PC-9 (cell line): ENCODE data around the gene TMEM132D. TPM values are rescaled to one million over a fixed set of nuclear protein-coding genes. Genes with fewer than 3 reads are reported as not detected.

Source experiments
- BruUV-seq: library from RNA; stranded (reverse); fragments of 400-500 nt; replicated peaks from 2 replicates; lab custom pipeline; 2021; lab: Mats Ljungman, UMichigan
- CTCF ChIA-PET: fragments of 300-600 bp; sonication (Branson Sonifier 250); formaldehyde crosslinking; loops from one replicate; lab custom pipeline; 2022; ENCODE audit warnings: antibody characterized with exemption; lab: Charles Lee
- POLR2A ChIA-PET: fragments of 300-600 bp; sonication (Branson Sonifier 250); formaldehyde crosslinking; loops from one replicate; lab custom pipeline; 2022; ENCODE audit warnings: antibody characterized with exemption; ENCODE audit not compliant: unreplicated experiment; lab: Charles Lee
- DNase-seq, 2 experiments: peaks; one replicate each; pipeline versions ENCODE4 v3.0.0 to v3.0.0-alpha.2; 2015 to 2022; ENCODE audit warnings: mixed read lengths in 1 of 2
- H2AFZ ChIP-seq: fragments of 200-600 bp; sonication (generic); 2 replicates; pipeline ENCODE4 v1.8.1; 2017; ENCODE audit warnings: antibody characterized with exemption
- H3F3A ChIP-seq: fragments of 200-600 bp; sonication (generic); 2 replicates; pipeline ENCODE4 v1.8.1; 2017; ENCODE audit warnings: antibody characterized with exemption, mild to moderate bottlenecking, low read depth; ENCODE audit not compliant: insufficient read depth
- H3K27ac ChIP-seq: fragments of 200-600 bp; sonication (generic); 2 replicates; pipeline ENCODE4 v1.6.1; 2016; ENCODE audit warnings: mixed run types
- H3K27me3 ChIP-seq: fragments of 200-600 bp; sonication (generic); 2 replicates; pipeline ENCODE4 v1.6.1; 2016; ENCODE audit warnings: low read depth, mixed run types; ENCODE audit not compliant: insufficient read depth
- H3K36me3 ChIP-seq: fragments of 200-600 bp; sonication (generic); 2 replicates; pipeline ENCODE4 v1.6.1; 2016; ENCODE audit warnings: low read depth, mixed run types
- H3K4me1 ChIP-seq: fragments of 200-600 bp; sonication (generic); replicated peaks from 2 replicates; pipeline ENCODE4 v1.6.1; 2016; ENCODE audit warnings: mixed run types; ENCODE audit not compliant: insufficient read depth
- H3K4me2 ChIP-seq: fragments of 200-600 bp; sonication (generic); 2 replicates; pipeline ENCODE4 v1.6.1; 2017; ENCODE audit warnings: mixed run types
- H3K4me3 ChIP-seq: fragments of 200-600 bp; sonication (generic); 2 replicates; pipeline ENCODE4 v1.6.1; 2016; ENCODE audit warnings: mixed run types
- H3K79me2 ChIP-seq: fragments of 200-600 bp; sonication (generic); 2 replicates; pipeline ENCODE4 v1.6.1; 2017; ENCODE audit warnings: low read depth, mixed run types
- H3K9me2 ChIP-seq: fragments of 200-600 bp; sonication (generic); 2 replicates; pipeline ENCODE4 v1.8.1; 2017; ENCODE audit warnings: mild to moderate bottlenecking; ENCODE audit not compliant: insufficient read depth
- H3K9me3 ChIP-seq: fragments of 200-600 bp; sonication (generic); 2 replicates; pipeline ENCODE4 v1.8.1; 2016; ENCODE audit warnings: low read depth; ENCODE audit not compliant: insufficient read depth
- H4K20me1 ChIP-seq: fragments of 200-600 bp; sonication (generic); 2 replicates; pipeline ENCODE4 v1.8.1; 2017; ENCODE audit not compliant: insufficient read depth
- CTCF ChIP-seq: fragments of 200-600 bp; sonication (generic); conservative IDR thresholded peaks from 2 replicates; pipeline ENCODE4 v1.6.1; 2017; ENCODE audit warnings: mixed run types, antibody characterized with exemption, mild to moderate bottlenecking, moderate library complexity
- EZH2 ChIP-seq: fragments of 200-600 bp; sonication (generic); IDR thresholded peaks from 2 replicates; pipeline ENCODE4 v1.8.0; 2017; ENCODE audit warnings: antibody characterized with exemption, low read depth
- intact Hi-C: fragments of 100-400 bp; cut with micrococcal nuclease; formaldehyde crosslinking; loops from one replicate; pipeline ENCODE4 v1.10.0; 2022; ENCODE audit not compliant: unreplicated experiment
- total RNA-seq: library from RNA; stranded (reverse); gene quantifications from 2 replicates; pipeline ENCODE4 v1.2.3, GENCODE V29; 2021

TMEM132D gene
- total RNA-seq, 1 experiment from 2014 or later, result not detected

DNA sequence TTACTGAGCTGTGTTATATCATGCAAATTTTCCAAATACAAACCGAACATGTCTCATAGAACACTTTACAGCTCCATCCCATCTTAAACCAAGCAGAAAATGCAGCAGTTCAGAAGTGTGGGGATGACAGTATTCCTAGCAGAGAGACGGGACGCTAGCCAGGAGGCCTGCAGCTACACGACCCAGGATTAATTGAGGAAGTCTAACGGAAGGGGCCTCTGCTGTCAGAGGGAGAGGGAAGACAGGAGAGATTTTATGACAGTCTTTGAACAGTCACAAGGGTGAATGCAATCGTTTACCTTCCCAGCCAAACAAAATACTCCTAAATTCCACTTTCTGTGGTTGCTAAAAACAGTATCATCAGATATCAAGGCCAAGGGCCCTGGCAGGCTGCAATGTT is 261.9 kb downstream of the TMEM132D start:
- BruUV-seq, result no TSS peak
- Histone ChIP-seq H3K36me3 (no peaks in the 10 kb centered on the region), H3K4me3 (no peak overlapping the region), H2AFZ (no peak overlapping the region), H3K27me3 (no peaks in the 10 kb centered on the region), H3K9me2 (no peaks in the 10 kb centered on the region), H3F3A (no peaks in the 10 kb centered on the region), H3K79me2 (no peaks in the 10 kb centered on the region), H3K9me3 (no peaks in the 10 kb centered on the region), H4K20me1 (no peaks in the 10 kb centered on the region), H3K4me2 (no peak overlapping the region), H3K27ac (no peak overlapping the region), H3K4me1 (no peaks in the 10 kb centered on the region)
- DNase-seq, result no peak
- no peak for TF ChIP-seq EZH2
- no peak for TF ChIP-seq CTCF
- ChIA-PET CTCF (no interaction called here), POLR2A (no interaction called here)
- intact Hi-C loops, result no loop called here

DNA sequence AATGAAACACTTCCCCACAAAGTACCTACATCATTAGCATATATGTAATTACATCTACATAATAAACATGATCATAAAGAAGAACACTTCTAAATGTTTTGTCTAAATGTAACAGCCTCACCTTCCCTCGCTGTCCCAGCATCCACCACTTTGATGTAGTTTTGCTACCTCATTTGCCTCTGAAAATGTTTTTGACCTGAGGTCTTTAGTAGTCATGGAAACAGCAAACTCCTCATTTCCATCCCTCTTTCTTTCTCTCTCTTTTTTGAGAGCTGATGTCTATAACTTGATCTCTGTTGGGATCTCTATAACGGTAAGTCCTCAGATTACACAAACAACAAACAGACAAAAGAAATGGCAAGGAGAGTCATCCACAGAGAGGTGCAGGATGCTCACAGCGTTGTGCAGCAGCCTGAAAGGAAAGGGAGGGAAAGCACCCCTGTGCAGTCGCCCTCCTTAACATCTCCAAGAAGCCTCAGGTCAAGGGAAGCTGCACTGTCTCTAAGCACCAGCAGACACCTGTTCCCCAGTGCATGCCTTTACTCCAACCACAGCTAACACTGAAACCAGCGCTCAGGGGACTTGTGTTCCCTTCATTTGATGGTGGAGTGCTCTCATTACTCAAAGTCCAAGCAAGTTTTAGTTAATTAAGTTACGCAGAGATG is 268.7 kb downstream of the TMEM132D start:
- TF ChIP-seq EZH2, result no peak
- no peak for TF ChIP-seq CTCF
- no peak for DNase-seq
- no TSS peak for BruUV-seq
- no peaks in the 10 kb centered on the region for H3K4me1 ChIP-seq
- H3K9me3 ChIP-seq, result no peaks in the 10 kb centered on the region
- no peaks in the 10 kb centered on the region for H3K79me2 ChIP-seq
- H3K4me3 ChIP-seq, result no peak overlapping the region
- H3K27me3 ChIP-seq, result peaks cover 12% of the 10 kb centered on the region; the same call in 1 of the 2 replicates
- no peaks in the 10 kb centered on the region for H3K9me2 ChIP-seq
- H3K27ac ChIP-seq, result no peak overlapping the region
- H4K20me1 ChIP-seq, result no peaks in the 10 kb centered on the region
- no peaks in the 10 kb centered on the region for H3F3A ChIP-seq
- no peak overlapping the region for H2AFZ ChIP-seq
- no peaks in the 10 kb centered on the region for H3K36me3 ChIP-seq
- intact Hi-C loops, result no loop called here
- CTCF ChIA-PET, result no interaction called here
- POLR2A ChIA-PET, result no interaction called here
- no peak overlapping the region for H3K4me2 ChIP-seq

GRCh38 chr12:129631316-129631715 is 272.5 kb downstream of the TMEM132D start:
- Histone ChIP-seq H3K27ac (no peak overlapping the region), H3K4me3 (no peak overlapping the region), H3K4me1 (no peaks in the 10 kb centered on the region), H2AFZ (no peak overlapping the region), H3K36me3 (no peaks in the 10 kb centered on the region), H3K4me2 (no peak overlapping the region), H3K79me2 (no peaks in the 10 kb centered on the region), H3K9me3 (no peaks in the 10 kb centered on the region), H3K27me3 (peaks cover 12% of the 10 kb centered on the region; the same call in 1 of the 2 replicates), H4K20me1 (no peaks in the 10 kb centered on the region), H3K9me2 (no peaks in the 10 kb centered on the region), H3F3A (no peaks in the 10 kb centered on the region)
- intact Hi-C loops, result no loop called here
- ChIA-PET POLR2A (no interaction called here), CTCF (no interaction called here)
- DNase-seq, result no peak
- TF ChIP-seq CTCF (no peak), EZH2 (no peak)
- BruUV-seq, result no TSS peak
